Subcutaneous abdominal adipose tissue (tissue), 5 donors: ENCODE measurements around the gene WIZ.
"Not testable (repeated sequence)": the region's sequence is repeated elsewhere in the genome, so short reads cannot be mapped to it uniquely, and the experiment has no call there.

Source experiments
- H3K27ac ChIP-seq: one replicate; pipeline ENCODE4 v1.7.0; 2013; ENCODE audit warnings: low read depth, mild to moderate bottlenecking, inconsistent platforms, low read length, moderate library complexity
- H3K27me3 ChIP-seq, 5 donors: one replicate each; pipeline ENCODE4 v1.7.0; 2013; ENCODE audit warnings: low read length in 5 of 5, inconsistent platforms in 1 of 5; ENCODE audit not compliant: control insufficient read depth in 5 of 5, insufficient read depth in 4 of 5
- H3K36me3 ChIP-seq, 5 donors: one replicate each; pipeline ENCODE4 v1.7.0; 2013; ENCODE audit warnings: low read length in 5 of 5; ENCODE audit not compliant: control insufficient read depth in 5 of 5, insufficient read depth in 5 of 5
- H3K4me1 ChIP-seq, 5 donors: one replicate each; pipeline ENCODE4 v1.7.0; 2013; ENCODE audit warnings: low read length in 5 of 5, mild to moderate bottlenecking in 3 of 5, moderate library complexity in 1 of 5; ENCODE audit not compliant: control insufficient read depth in 5 of 5, insufficient read depth in 5 of 5
- H3K4me3 ChIP-seq, 5 donors: one replicate each; pipeline ENCODE4 v1.7.0; 2013; ENCODE audit warnings: low read length in 5 of 5, low read depth in 1 of 5
- H3K9ac ChIP-seq, 5 donors: one replicate each; pipeline ENCODE4 v1.7.0; 2013; ENCODE audit warnings: low read length in 5 of 5, mild to moderate bottlenecking in 4 of 5, moderate library complexity in 3 of 5
- H3K9me3 ChIP-seq, 5 donors: one replicate each; pipeline ENCODE4 v1.7.0; 2013; ENCODE audit warnings: low read length in 5 of 5; ENCODE audit not compliant: control insufficient read depth in 5 of 5
- donor health status: healthy.
- donor health status: healthy.
- donor health status: healthy.
- donor health status: healthy.
- donor health status: healthy.

Gene WIZ, protein sequence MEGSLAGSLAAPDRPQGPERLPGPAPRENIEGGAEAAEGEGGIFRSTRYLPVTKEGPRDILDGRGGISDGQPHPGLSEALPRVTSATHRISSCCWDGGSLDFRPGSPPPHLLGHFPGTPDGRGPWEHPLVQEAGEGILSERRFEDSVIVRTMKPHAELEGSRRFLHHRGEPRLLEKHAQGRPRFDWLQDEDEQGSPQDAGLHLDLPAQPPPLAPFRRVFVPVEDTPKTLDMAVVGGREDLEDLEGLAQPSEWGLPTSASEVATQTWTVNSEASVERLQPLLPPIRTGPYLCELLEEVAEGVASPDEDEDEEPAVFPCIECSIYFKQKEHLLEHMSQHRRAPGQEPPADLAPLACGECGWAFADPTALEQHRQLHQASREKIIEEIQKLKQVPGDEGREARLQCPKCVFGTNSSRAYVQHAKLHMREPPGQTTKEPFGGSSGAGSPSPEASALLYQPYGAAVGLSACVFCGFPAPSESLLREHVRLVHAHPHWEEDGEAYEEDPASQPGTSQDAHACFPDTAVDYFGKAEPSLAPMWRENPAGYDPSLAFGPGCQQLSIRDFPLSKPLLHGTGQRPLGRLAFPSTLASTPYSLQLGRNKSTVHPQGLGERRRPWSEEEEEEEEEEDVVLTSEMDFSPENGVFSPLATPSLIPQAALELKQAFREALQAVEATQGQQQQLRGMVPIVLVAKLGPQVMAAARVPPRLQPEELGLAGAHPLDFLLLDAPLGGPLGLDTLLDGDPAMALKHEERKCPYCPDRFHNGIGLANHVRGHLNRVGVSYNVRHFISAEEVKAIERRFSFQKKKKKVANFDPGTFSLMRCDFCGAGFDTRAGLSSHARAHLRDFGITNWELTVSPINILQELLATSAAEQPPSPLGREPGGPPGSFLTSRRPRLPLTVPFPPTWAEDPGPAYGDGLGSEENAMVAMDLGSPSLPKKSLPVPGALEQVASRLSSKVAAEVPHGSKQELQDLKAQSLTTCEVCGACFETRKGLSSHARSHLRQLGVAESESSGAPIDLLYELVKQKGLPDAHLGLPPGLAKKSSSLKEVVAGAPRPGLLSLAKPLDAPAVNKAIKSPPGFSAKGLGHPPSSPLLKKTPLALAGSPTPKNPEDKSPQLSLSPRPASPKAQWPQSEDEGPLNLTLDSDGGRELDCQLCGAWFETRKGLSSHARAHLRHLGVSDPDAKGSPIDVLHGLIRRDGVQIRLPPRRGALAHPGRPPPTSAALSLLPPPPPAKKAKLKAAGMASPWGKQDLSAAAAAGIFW (N-terminal part only)

DNA sequence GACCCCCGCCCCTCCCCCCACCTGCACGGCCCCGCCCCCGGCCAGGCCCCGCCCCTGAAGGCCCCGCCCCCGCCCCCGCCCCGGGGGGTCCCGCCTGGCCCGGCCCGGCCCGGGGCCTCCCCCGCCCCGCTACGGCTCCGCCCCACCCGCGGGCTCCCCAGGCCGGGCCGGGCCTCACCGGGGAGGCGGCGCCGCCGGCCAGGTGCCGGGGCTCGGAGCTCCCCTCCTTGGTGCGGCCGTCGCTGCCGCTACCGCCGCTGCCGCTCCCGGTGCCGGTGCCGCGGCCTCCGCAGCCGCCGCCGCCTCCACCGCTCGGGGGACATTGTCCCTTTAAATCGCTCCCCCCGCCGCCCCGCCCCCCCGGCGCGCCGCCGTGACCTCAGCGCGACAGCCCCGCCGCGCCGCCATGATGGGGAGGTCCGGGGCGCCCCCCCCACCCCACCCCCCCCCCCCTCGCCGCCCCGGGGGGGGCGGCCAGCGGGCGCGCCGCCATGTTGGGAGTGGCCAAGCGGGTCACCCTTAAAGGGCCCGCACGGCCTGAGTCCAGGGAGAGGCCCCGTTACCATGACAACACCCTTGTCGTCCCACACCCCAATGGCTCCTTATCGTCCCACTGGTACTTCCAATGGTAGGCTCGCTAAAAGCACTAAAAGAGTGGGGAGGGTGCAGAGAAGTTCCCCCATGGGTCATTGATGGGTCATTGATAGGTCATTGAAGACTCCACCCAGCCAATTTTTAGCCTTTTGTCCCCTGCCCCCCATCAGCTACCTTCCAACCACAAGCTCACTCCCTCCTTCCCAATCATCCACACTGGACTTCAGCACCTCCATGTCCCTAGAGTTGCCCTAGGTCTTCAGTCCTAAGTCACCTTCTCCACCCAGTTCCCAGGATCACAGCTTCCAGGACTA is at the start of gene WIZ:
Gene WIZ (minus strand): TSS at position 337 of the 908 bp plus-strand sequence. CDS start 1,649 bp downstream, outside the sequence.
- Histone ChIP-seq H3K9ac (peak within 1 kb of the TSS in 4 of 5 donors; percentile 50 to 73 (median 60)), H3K27me3 (peaks cover 0 to 8% (median 0%) of the 10 kb centered on the region in 5 donors), H3K4me1 (peaks cover 1 to 29% (median 21%) of the 10 kb centered on the region in 5 donors), H3K27ac (peak within 1 kb of the TSS; percentile 16), H3K4me3 (peak within 1 kb of the TSS; percentile 42 to 70 (median 59)), H3K36me3 (peaks cover 0 to 22% (median 5%) of the 10 kb centered on the region in 5 donors), H3K9me3 (no peaks in the 10 kb centered on the region)

DNA sequence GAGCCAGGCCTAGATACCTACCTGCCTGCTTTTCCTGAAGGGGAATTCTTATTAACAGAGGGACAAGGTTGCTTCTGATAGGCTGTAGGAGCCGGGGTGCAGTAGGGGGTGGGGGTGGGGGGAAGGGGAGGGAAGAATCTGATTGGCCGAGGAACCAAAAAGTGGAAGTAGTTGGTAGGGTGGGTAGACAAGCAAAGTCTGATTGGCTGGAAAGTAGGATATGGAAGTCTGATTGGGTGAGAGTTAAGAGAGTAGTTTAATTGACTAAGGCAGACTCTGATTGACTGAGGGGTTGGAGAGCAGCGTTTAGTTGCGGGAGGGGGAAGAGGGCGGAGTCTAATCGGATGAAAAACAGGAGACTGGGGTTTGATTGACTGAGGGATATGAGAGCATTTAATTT is 49.2 kb upstream of the WIZ start:
- no peak overlapping the region for H3K27ac ChIP-seq
- H3K36me3 ChIP-seq: no peaks in the 10 kb centered on the region
- no peaks in the 10 kb centered on the region for H3K9me3 ChIP-seq
- no peaks in the 10 kb centered on the region for H3K27me3 ChIP-seq
- no peak overlapping the region for H3K9ac ChIP-seq
- H3K4me1 ChIP-seq: peaks cover 1 to 8% (median 5%) of the 10 kb centered on the region in 5 donors
- no peak overlapping the region for H3K4me3 ChIP-seq

DNA sequence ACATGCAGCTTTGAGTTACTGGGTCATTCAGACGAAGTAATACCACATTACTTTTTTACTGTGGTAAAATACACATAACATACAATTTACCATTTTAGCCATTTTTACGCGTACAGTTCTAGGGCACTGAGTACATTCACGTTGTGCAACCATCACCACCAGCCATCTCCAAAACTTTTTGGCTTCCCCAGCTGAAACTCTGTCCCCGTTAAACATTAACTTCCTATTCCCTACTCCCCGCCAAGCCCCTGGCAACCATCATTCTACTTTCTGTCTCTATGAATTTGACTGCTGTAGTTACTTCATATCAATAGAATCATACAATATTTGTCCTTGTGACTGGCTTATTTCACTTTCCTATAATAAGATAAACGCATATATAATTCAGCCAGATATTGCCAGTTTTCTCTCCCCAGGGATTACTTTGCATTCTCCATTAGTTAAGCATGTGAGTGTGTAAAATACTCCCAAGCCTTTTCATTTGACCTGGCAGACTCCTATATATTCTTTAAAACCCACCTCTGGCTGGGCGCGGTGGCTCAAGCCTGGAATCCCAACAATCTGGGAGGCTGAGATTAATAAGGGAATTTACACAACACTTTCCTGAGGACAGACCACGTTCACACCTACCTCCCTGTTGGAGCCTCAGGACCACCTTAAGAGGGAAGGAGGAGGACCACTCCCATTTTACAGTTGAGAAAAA is 48.6 kb upstream of the WIZ start:
- no peak overlapping the region for H3K9ac ChIP-seq
- no peaks in the 10 kb centered on the region for H3K9me3 ChIP-seq
- no peaks in the 10 kb centered on the region for H3K27me3 ChIP-seq
- H3K27ac ChIP-seq: no peak overlapping the region
- H3K4me1 ChIP-seq: peaks cover 1 to 8% (median 5%) of the 10 kb centered on the region in 5 donors
- no peak overlapping the region for H3K4me3 ChIP-seq
- no peaks in the 10 kb centered on the region for H3K36me3 ChIP-seq

DNA sequence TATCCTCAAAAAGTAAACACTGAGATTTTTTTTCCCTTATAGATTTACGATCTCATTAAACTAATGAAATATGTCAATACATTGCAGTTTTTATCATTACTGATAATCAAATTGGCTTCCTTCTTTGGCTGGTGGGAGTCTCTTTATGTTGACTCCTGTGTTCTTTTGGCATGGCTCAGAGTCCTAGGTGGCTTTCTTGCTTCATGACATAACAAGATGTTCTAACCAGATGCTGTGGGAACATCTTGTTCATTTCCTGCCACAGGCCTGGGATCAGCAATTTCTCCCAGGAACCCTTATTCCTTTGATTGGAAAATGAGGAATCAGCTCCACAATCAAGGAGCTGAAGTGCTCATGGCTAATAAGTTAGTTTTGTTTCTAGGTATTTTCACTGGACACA is 45.4 kb upstream of the WIZ start:
- Histone ChIP-seq H3K9ac (no peak overlapping the region), H3K27me3 (no peaks in the 10 kb centered on the region), H3K9me3 (no peaks in the 10 kb centered on the region), H3K4me3 (no peak overlapping the region), H3K27ac (no peak overlapping the region), H3K4me1 (peaks cover 1 to 8% (median 5%) of the 10 kb centered on the region in 5 donors), H3K36me3 (no peaks in the 10 kb centered on the region)

DNA sequence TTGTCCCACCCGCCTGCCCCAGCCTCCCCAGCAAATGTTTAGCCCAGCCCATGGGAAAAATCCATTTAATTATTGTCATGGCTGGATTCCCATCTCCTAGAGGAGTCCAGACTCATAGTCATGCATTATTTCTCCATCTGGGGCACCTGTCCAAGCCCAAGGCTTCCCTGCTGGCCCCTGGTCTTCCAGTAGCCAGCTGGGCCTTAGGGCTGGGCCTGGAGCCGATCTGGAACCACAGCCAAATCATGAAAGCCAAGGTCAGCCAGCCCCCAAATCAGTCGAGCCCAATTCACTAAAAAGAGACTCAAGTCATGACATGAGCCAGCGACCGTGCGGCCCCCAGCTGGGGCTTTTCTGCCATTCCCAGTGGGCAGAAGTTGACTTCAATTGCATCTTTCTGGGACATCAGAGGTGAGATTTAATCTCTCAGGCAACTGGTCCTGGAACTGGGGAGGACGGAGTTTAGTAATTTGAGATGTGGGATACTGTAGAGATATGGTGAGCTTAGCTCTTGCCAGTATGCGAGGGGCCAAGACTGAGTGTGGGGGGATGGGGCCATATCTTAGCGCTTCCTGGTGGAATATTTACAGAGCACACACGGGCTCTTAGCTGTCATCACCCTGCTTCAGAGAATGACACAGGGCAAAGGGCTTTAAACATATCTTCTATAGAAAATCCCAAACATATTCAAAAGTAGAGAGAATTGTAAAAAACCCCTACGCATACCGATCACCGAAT is 38.9 kb upstream of the WIZ start:
- peaks cover 0 to 5% (median 0%) of the 10 kb centered on the region in 5 donors for H3K9me3 ChIP-seq
- H3K27ac ChIP-seq: no peak overlapping the region
- H3K36me3 ChIP-seq: no peaks in the 10 kb centered on the region
- H3K27me3 ChIP-seq: no peaks in the 10 kb centered on the region
- peak overlapping the region in 1 of 5 donors; percentile 25 for H3K9ac ChIP-seq
- H3K4me1 ChIP-seq: peaks cover 0 to 18% (median 10%) of the 10 kb centered on the region in 5 donors
- H3K4me3 ChIP-seq: no peak overlapping the region

DNA sequence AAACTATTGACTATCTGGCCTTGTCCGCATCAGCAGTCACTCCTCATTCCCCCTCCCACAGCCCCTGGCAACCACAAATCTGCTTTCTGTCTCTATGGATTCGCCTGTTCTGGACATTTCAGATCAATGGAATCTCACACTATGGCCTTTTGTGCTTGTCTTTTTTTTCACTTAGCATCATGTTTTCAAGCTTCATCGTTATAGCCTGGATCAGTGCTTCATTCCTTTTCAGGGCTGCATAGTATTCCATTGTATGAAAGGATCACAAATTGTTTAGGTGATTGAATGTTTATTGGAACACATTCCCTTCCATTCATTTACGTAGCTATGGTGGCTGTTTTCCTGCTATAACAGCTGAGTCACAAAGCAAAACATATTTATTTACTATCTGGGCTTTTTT is 37.3 kb upstream of the WIZ start:
- Histone ChIP-seq H3K36me3 (no peaks in the 10 kb centered on the region), H3K9me3 (peaks cover 0 to 5% (median 0%) of the 10 kb centered on the region in 5 donors), H3K27ac (no peak overlapping the region), H3K9ac (no peak overlapping the region), H3K4me1 (peaks cover 0 to 18% (median 10%) of the 10 kb centered on the region in 5 donors), H3K4me3 (no peak overlapping the region), H3K27me3 (no peaks in the 10 kb centered on the region)

DNA sequence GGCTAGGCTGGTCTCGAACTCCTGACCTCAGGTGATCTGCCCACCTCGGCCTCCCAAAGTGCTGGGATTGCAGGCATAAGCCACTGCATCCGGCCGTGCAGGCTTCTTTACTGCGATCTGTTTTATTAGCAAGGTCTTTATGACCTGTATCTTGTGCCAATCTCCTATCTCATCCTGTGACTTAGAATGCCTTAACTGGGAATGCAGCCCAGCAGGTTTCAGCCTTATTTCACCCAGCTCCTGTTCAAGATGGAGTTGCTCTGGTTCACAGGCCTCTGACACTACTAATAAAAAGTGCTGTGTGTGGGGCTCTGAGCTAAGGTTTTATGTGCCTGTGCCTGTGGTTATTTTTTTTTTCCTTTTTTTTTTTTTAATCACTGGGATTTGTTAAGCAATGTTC is 36.0 kb upstream of the WIZ start:
- not testable (repeated sequence) for H3K4me3 ChIP-seq, H3K27me3 ChIP-seq, H3K27ac ChIP-seq, H3K36me3 ChIP-seq, H3K9me3 ChIP-seq, H3K9ac ChIP-seq
- H3K4me1 ChIP-seq: peaks cover 0 to 18% (median 10%) of the 10 kb centered on the region in 5 donors

DNA sequence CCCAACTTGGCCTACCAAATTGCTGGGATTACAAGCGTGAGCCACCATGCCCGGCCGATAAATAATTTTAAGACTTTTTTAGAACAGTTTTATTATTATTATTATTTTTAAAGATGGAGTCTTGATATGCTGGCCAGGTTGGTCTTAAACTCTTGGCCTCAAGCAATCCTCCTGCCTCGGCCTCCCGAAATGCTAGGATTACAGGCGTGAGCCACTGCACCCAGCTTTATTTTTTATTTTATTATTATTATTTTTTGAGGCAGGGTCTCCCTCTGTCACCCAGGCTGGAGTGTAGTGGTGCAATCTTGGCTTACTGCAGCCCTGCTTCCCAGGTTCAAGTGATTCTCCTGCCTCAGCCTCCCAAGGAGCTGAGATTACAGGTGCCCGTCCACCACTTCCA is 31.2 kb upstream of the WIZ start:
- H3K9ac ChIP-seq, H3K9me3 ChIP-seq, H3K27ac ChIP-seq: not testable (repeated sequence)

More for the DNA sequence above, 31.2 kb upstream of the WIZ start:
- H3K36me3 ChIP-seq, H3K27me3 ChIP-seq, H3K4me3 ChIP-seq: not testable (repeated sequence)
- peaks cover 0 to 11% (median 5%) of the 10 kb centered on the region in 5 donors for H3K4me1 ChIP-seq
